CD4-positive, CD25-positive, alpha-beta regulatory T cell (primary cell): Measurements from ENCODE around the gene CEMIP. TPM values are rescaled to one million over a fixed set of nuclear protein-coding genes. Genes with fewer than 3 reads are reported as not detected.

Source experiments
- ATAC-seq, 2 donors: fragments of 150-1000 bp; cut with Tn5 transposase; one replicate each; pipeline ENCODE4 v1.10.0; 2021; ENCODE audit warnings: low read depth in 2 of 2, moderate number of reproducible peaks in 2 of 2, moderate library complexity in 1 of 2
- DNase-seq, 3 donors: peaks; one replicate each; pipeline versions ENCODE4 v3.0.0 to v3.0.0-alpha.2; 2012 to 2022; ENCODE audit warnings: mixed read lengths in 1 of 3
- H3K27ac ChIP-seq: one replicate; pipeline ENCODE4 v1.7.0; 2013; ENCODE audit warnings: mild to moderate bottlenecking, low read length; ENCODE audit not compliant: insufficient read depth, poor library complexity, severe bottlenecking
- H3K27me3 ChIP-seq: one replicate; pipeline ENCODE4 v1.7.0; 2013; ENCODE audit warnings: low read length; ENCODE audit not compliant: control insufficient read depth, insufficient read depth
- H3K36me3 ChIP-seq: one replicate; pipeline ENCODE4 v1.7.0; 2013; ENCODE audit warnings: mild to moderate bottlenecking, low read length, moderate library complexity; ENCODE audit not compliant: control insufficient read depth, insufficient read depth
- H3K4me1 ChIP-seq: 2 replicates; pipeline ENCODE4 v1.7.0; 2013; ENCODE audit warnings: mild to moderate bottlenecking, low read length; ENCODE audit not compliant: insufficient read depth, control insufficient read depth, poor library complexity, severe bottlenecking
- H3K4me3 ChIP-seq: one replicate; pipeline ENCODE4 v1.7.0; 2013; ENCODE audit warnings: low read depth, mild to moderate bottlenecking, low read length, moderate library complexity
- H3K9me3 ChIP-seq, 2 experiments: 1 replicate in 1 of 2; 2 replicates in 1 of 2; pipeline ENCODE4 v1.7.0; 2013; ENCODE audit warnings: low read length in 2 of 2, mild to moderate bottlenecking in 1 of 2, moderate library complexity in 1 of 2; ENCODE audit not compliant: control insufficient read depth in 2 of 2
- H3K27ac Mint-ChIP-seq, 3 donors: one replicate each; pipeline ENCODE4 v1.8.0; 2020 to 2022; ENCODE audit warnings: mild to moderate bottlenecking in 3 of 3, mixed read lengths in 3 of 3, moderate library complexity in 2 of 3
- H3K27me3 Mint-ChIP-seq: one replicate; pipeline ENCODE4 v1.8.0; 2022; ENCODE audit warnings: mild to moderate bottlenecking, mixed read lengths
- H3K36me3 Mint-ChIP-seq: one replicate; pipeline ENCODE4 v1.8.0; 2020; ENCODE audit warnings: mixed read lengths
- H3K4me1 Mint-ChIP-seq, 4 donors: one replicate each; pipeline ENCODE4 v1.8.0; 2020 to 2022; ENCODE audit warnings: mixed read lengths in 4 of 4, mild to moderate bottlenecking in 1 of 4
- H3K4me3 Mint-ChIP-seq, 4 donors: one replicate each; pipeline ENCODE4 v1.8.0; 2020 to 2022; ENCODE audit warnings: mild to moderate bottlenecking in 4 of 4, mixed read lengths in 4 of 4, moderate library complexity in 3 of 4
- H3K9me3 Mint-ChIP-seq, 7 donors: one replicate each; pipeline ENCODE4 v1.8.0; 2020 to 2022; ENCODE audit warnings: mixed read lengths in 7 of 7, mild to moderate bottlenecking in 3 of 7, moderate library complexity in 2 of 7
- polyA plus RNA-seq, 4 donors: library from polyadenylated mRNA; unstranded; fragments of 300-500 nt; fragmentation: Illumina TruSeq; gene quantifications; one replicate each; pipeline ENCODE4 v1.2.3, GENCODE V29; 2021
- total RNA-seq: library from RNA; stranded (reverse); gene quantifications from one replicate; pipeline ENCODE4 v1.2.3, GENCODE V29; 2022

The CEMIP gene
- total and polyA plus RNA-seq, 5 donors from 2014 or later = 0.10 to 0.44 TPM; not detected in 3

DNA sequence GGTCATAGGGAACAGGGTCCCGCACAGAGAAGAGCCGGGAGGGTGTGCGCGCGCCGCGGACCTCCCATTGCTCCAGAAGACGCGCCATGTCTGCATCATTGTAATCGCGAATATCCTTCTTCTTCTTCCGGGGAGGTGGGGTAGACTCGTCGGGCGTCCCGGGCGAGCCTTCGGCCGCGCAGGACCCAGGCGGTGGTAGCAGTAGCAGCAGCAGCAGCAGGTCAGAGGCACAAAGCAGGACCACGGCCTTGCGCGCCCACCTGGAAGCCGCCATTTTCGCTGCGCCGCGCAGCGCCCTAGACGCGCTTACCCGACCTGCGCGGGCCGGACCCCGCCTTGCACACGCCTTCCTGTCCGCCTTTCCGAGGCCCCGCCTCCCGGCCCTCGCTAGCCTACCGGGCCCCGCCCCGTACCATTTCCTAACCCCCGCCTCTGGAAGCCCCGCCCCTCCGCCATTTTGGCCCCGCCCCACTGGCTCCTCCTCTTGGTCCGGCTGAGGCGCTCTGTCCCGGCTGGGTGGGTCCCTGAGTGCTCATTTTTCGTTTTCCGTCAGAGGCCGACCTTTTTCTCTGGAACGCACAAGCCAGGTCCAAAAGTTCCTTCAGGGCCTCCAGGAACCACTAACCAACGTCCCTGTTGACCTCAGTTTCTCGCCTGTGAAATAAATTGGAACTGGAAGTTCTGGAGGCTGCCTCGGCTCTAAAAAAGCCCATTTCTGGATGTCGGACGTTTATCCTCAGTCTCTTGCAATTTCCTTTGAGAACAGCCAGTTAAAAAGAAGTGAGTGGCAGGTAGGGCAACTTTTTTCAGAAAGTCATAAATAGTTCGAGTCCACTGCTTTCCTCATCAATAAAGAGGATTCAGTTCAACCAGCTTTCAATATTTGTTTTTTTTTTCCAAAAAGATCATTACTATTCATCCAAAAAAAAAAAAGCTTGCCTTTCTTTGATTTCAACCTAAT, 210.6 kb downstream of the CEMIP start, which contains the start of gene MESD:
Gene MESD, minus strand, starts transcription at position 302 of the 961 bp plus-strand sequence. Its CDS starts 28 bp downstream, at position 274.
- Histone ChIP-seq H3K9me3 (no peaks in the 10 kb centered on the region), H3K27ac (peak within 1 kb of the TSS; percentile 82), H3K27me3 (no peaks in the 10 kb centered on the region), H3K4me1 (peaks cover 56% of the 10 kb centered on the region), H3K4me3 (peak within 1 kb of the TSS; percentile 97), H3K36me3 (peaks cover 5% of the 10 kb centered on the region)
- H3K36me3 Mint-ChIP-seq = peaks cover 12% of the 10 kb centered on the region
- DNase-seq = peak; percentile 93 to 98 (median 95)
- no peaks in the 10 kb centered on the region for H3K9me3 Mint-ChIP-seq
- no peaks in the 10 kb centered on the region for H3K27me3 Mint-ChIP-seq
- H3K4me3 Mint-ChIP-seq = peak within 1 kb of the TSS; percentile 97 to 99 (median 99)
- peaks cover 38 to 70% (median 54%) of the 10 kb centered on the region in 4 donors for H3K4me1 Mint-ChIP-seq
- peak within 1 kb of the TSS; percentile 99 to 100 (median 99) for H3K27ac Mint-ChIP-seq
- peak; percentile 100 for ATAC-seq

DNA sequence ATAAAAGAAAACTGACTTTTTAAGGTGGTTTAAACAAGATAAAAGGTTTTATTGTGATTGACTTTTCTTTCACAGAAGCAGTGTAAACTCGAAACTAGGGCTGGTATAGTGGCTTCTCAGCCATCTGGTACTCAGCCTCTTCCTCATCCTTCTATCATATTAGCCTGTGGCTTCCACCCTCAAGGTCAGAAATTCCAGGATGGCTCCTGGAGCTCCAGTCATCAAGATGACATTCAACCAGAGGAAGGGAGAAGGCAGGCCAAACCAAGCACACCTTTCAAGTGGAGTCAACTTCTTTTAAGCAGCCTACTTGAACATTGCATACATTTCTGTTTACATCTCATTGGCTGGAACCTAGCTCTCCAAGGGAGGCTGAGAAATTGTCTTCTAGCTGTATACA, 211.8 kb downstream of the CEMIP start:
- no peaks in the 10 kb centered on the region for H3K36me3 ChIP-seq
- H3K9me3 ChIP-seq = no peaks in the 10 kb centered on the region
- H3K4me3 ChIP-seq = peak overlapping the region; percentile 22
- DNase-seq (peak in 1 of 3 donors; percentile 51), ATAC-seq (no peak)
- peak overlapping the region; percentile 82 for H3K27ac ChIP-seq
- Mint-ChIP-seq H3K9me3 (peaks cover 0 to 2% (median 0%) of the 10 kb centered on the region in 7 donors), H3K27ac (peak overlapping the region; percentile 10 to 99 (median 81)), H3K4me1 (peaks cover 31 to 65% (median 46%) of the 10 kb centered on the region in 4 donors), H3K27me3 (no peaks in the 10 kb centered on the region), H3K4me3 (peak overlapping the region; percentile 56 to 99 (median 84)), H3K36me3 (peaks cover 9% of the 10 kb centered on the region)
- peaks cover 51% of the 10 kb centered on the region for H3K4me1 ChIP-seq
- H3K27me3 ChIP-seq = no peaks in the 10 kb centered on the region

DNA sequence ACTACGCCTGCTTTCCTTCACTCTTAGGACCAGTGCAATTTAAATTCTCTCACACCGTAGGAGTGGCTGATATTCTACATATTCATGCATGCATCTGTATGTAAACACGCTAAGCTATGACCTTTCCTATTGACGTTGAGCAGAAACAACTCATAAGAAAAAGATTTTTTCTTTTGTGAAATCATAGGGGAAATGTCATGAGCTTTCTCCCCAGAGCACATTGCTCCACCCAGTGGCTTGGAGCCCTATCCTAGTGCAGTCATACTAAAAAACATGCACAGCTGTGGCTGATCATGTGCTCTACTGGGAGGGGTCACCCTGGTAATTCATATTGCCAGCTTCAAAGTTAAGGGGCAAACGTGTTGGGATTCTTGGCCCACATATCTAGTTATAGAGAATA, 212.3 kb downstream of the CEMIP start:
- Histone ChIP-seq H3K27me3 (no peaks in the 10 kb centered on the region), H3K4me3 (peak overlapping the region; percentile 22), H3K4me1 (peaks cover 50% of the 10 kb centered on the region), H3K36me3 (no peaks in the 10 kb centered on the region), H3K9me3 (peaks cover 0 to 3% of the 10 kb centered on the region in 2 experiments), H3K27ac (no peak overlapping the region)
- Mint-ChIP-seq H3K4me1 (peaks cover 28 to 64% (median 45%) of the 10 kb centered on the region in 4 donors), H3K36me3 (peaks cover 6% of the 10 kb centered on the region), H3K9me3 (peaks cover 0 to 5% (median 0%) of the 10 kb centered on the region in 7 donors), H3K4me3 (peak overlapping the region; percentile 45 to 99 (median 63)), H3K27me3 (no peaks in the 10 kb centered on the region), H3K27ac (peak overlapping the region; percentile 10 to 99 (median 81))
- ATAC-seq (no peak), DNase-seq (peak in 2 of 3 donors; percentile 23 to 88)

DNA sequence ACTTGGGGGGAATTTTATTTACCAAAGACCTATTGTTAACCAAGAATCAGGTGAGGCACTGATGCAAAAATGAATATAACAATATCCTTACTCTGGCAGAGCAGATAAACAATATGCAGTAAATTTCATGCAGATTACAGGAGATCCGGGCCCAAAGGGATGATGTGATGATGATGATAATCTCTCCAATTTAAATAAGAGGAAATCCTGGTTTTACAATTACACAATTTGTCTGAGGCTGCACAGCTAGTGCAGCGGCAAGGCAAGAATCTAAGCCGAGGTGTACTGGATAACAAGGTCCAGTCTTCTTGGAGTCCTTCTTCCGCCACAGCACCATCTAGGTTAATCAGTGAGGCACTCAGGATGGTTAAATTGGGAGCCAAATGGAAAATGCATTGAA, 212.8 kb downstream of the CEMIP start:
- no peaks in the 10 kb centered on the region for H3K27me3 ChIP-seq
- ATAC-seq (no peak), DNase-seq (no peak)
- Mint-ChIP-seq H3K4me3 (peak overlapping the region in 2 of 4 donors; percentile 70 to 99), H3K27ac (peak overlapping the region in 2 of 3 donors; percentile 27 to 99), H3K36me3 (peaks cover 6% of the 10 kb centered on the region), H3K4me1 (peaks cover 28 to 60% (median 39%) of the 10 kb centered on the region in 4 donors), H3K27me3 (no peaks in the 10 kb centered on the region), H3K9me3 (peaks cover 0 to 5% (median 0%) of the 10 kb centered on the region in 7 donors)
- no peak overlapping the region for H3K4me3 ChIP-seq
- H3K27ac ChIP-seq = no peak overlapping the region
- H3K4me1 ChIP-seq = peaks cover 44% of the 10 kb centered on the region
- H3K9me3 ChIP-seq = peaks cover 0 to 3% of the 10 kb centered on the region in 2 experiments
- H3K36me3 ChIP-seq = no peaks in the 10 kb centered on the region

DNA sequence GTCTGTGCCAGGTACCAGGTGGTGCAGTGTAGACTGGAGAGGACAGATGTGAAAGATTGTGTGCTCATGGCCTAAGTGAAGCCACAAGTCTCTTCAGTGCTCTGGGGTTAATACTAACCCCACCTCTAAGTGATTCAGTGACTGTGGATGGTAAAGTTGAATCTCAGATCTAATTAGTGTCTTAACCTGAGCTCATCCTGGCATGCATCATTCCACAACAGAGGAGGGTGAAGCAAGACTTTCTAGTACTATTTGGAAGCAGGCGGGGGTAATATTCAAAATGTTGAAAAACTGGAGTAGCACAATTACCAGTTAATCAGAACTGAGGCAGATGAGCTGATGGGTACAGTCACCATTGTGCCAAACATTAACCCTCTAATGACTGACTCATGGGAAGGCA, 213.3 kb downstream of the CEMIP start:
- Histone ChIP-seq H3K9me3 (peaks cover 0 to 3% of the 10 kb centered on the region in 2 experiments), H3K27me3 (no peaks in the 10 kb centered on the region), H3K36me3 (no peaks in the 10 kb centered on the region), H3K27ac (no peak overlapping the region), H3K4me1 (peaks cover 39% of the 10 kb centered on the region), H3K4me3 (no peak overlapping the region)
- peak overlapping the region in 1 of 4 donors; percentile 70 for H3K4me3 Mint-ChIP-seq
- H3K27ac Mint-ChIP-seq = peak overlapping the region in 1 of 3 donors; percentile 27
- H3K36me3 Mint-ChIP-seq = peaks cover 6% of the 10 kb centered on the region
- H3K4me1 Mint-ChIP-seq = peaks cover 28 to 61% (median 36%) of the 10 kb centered on the region in 4 donors
- no peak for DNase-seq
- no peak for ATAC-seq
- no peaks in the 10 kb centered on the region for H3K27me3 Mint-ChIP-seq
- H3K9me3 Mint-ChIP-seq = peaks cover 0 to 8% (median 0%) of the 10 kb centered on the region in 7 donors

DNA sequence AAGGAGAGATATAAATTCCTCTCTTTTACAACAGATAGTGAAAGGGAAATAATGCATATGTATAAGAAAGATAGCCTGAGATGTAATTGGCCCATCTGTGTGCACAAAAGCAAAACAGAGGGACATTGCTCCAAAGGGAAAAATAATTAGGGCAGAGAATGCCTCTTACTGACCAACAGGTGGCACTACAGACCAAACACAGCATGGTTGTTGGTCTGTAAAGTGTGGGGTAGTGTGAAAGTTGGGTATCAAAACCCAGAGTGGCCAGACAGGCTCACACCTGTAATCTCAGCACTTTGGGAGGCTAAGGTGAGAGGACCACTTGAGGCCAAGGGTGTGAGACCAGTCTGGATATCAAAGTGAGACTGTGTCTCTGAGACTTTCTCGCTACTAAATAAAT, 217.1 kb downstream of the CEMIP start:
- H3K36me3 Mint-ChIP-seq = no peaks in the 10 kb centered on the region
- Histone ChIP-seq H3K36me3 (no peaks in the 10 kb centered on the region), H3K9me3 (peaks cover 0 to 3% of the 10 kb centered on the region in 2 experiments), H3K27me3 (no peaks in the 10 kb centered on the region), H3K4me1 (peaks cover 29% of the 10 kb centered on the region), H3K27ac (no peak overlapping the region), H3K4me3 (no peak overlapping the region)
- DNase-seq (peak in 1 of 3 donors; percentile 63), ATAC-seq (no peak)
- peak overlapping the region in 1 of 4 donors; percentile 33 for H3K4me3 Mint-ChIP-seq
- H3K9me3 Mint-ChIP-seq = peaks cover 0 to 8% (median 0%) of the 10 kb centered on the region in 7 donors
- peaks cover 23 to 51% (median 30%) of the 10 kb centered on the region in 4 donors for H3K4me1 Mint-ChIP-seq
- no peaks in the 10 kb centered on the region for H3K27me3 Mint-ChIP-seq
- peak overlapping the region in 1 of 3 donors; percentile 17 for H3K27ac Mint-ChIP-seq

DNA sequence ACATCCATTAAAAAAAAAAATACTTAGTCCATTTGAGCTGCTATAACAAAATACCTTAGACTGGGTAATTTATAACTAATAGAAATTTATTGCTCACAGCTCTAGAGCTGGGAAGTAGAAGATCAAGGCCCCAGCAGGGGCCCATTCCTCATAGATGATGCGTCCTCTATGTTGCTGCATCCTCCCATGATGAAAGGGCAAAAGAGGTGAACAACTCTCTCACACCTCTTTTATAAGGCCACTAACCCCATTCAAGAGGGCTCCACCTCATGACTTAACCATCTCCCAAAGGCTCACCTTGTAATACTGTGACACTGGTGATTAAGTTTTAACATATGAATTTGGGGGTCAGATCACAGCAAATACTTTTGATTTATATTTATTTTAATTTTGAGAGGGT, 218.5 kb downstream of the CEMIP start:
- H3K9me3 Mint-ChIP-seq = peaks cover 0 to 8% (median 0%) of the 10 kb centered on the region in 7 donors
- H3K4me3 Mint-ChIP-seq = peak overlapping the region in 2 of 4 donors; percentile 57 to 88
- H3K4me1 Mint-ChIP-seq = peaks cover 16 to 41% (median 22%) of the 10 kb centered on the region in 4 donors
- no peaks in the 10 kb centered on the region for H3K36me3 Mint-ChIP-seq
- Histone ChIP-seq H3K4me3 (no peak overlapping the region), H3K27me3 (no peaks in the 10 kb centered on the region), H3K36me3 (no peaks in the 10 kb centered on the region), H3K4me1 (peaks cover 29% of the 10 kb centered on the region), H3K9me3 (peaks cover 0 to 3% of the 10 kb centered on the region in 2 experiments), H3K27ac (peak overlapping the region; percentile 61)
- ATAC-seq = no peak
- peak overlapping the region in 2 of 3 donors; percentile 17 to 88 for H3K27ac Mint-ChIP-seq
- no peaks in the 10 kb centered on the region for H3K27me3 Mint-ChIP-seq
- no peak for DNase-seq
